Measurements from ENCODE around the gene RAB35.

GRCh38 chr12:120132863-120133385 is 16.4 kb upstream of the RAB35 start:
- TF ChIP-seq CTCF (IDR thresholded peaks at IDR 0.05; ENCODE audit: insufficient read depth, low read length, poor library complexity, severe bottlenecking) = no peak
- TF ChIP-seq EZH2phosphoT487 (conservative IDR thresholded peaks at IDR 0.05; ENCODE audit: low read length) = no peak
